Measurements from ENCODE around the gene THAP3. TPM values are rescaled to one million over a fixed set of nuclear protein-coding genes. Genes with fewer than 3 reads are reported as not detected.

THAP3 gene
- total and polyA plus RNA-seq, 9 of the 15 experiments (the other 6 are each of a cell fraction or from before 2014, with no cell fraction given): 1.9 to 31.2 (median 18.2) TPM

GRCh38 chr1:6601049-6601922 lies 23.4 kb upstream of the THAP3 start (continued):
- TF ChIP-seq ATF3 (IDR thresholded peaks at IDR 0.05): peak; percentile 84
- peak; percentile 62; the same call in 1 of the 2 replicates for TF ChIP-seq ATF3 (CRISPR knock-in tag; conservative IDR thresholded peaks at IDR 0.05)
- no peak for TF ChIP-seq MTF1 (CRISPR knock-in tag; IDR thresholded peaks at IDR 0.05; ENCODE audit: borderline replicate concordance)
- TF ChIP-seq POLR3G (IDR thresholded peaks at IDR 0.05; ENCODE audit: extremely low read depth, insufficient read length, insufficient replicate concordance): no peak
- no peak for TF ChIP-seq ZNF146 (CRISPR knock-in tag; IDR thresholded peaks at IDR 0.05; ENCODE audit: unreplicated experiment)
- no peak for TF ChIP-seq ZNF324 (CRISPR knock-in tag; IDR thresholded peaks at IDR 0.05)
- no peak for TF ChIP-seq TAL1 (IDR thresholded peaks at IDR 0.05)
- TF ChIP-seq GABPB2 (CRISPR knock-in tag; conservative IDR thresholded peaks at IDR 0.05): no peak
- peak in 1 of 2 experiments; percentile 43; a peak in 1 of 4 replicates for TF ChIP-seq TEAD1 (CRISPR knock-in tag; IDR thresholded peaks at IDR 0.05)
- no peak for TF ChIP-seq SIX5 (IDR thresholded peaks at IDR 0.05; ENCODE audit: borderline replicate concordance in 1 of 2, insufficient read depth in 1 of 2, low read depth in 1 of 2, low read length in 2 of 2)
- TF ChIP-seq MCM5 (IDR thresholded peaks at IDR 0.05; ENCODE audit: low read depth): no peak
- no peak for TF ChIP-seq PHF20 (IDR thresholded peaks at IDR 0.05; ENCODE audit: partially characterized antibody)
- no peak for TF ChIP-seq ZNF609 (CRISPR knock-in tag; IDR thresholded peaks at IDR 0.05; ENCODE audit: borderline replicate concordance)
- peak; percentile 86 for TF ChIP-seq CREM (IDR thresholded peaks at IDR 0.05; ENCODE audit: low read depth)
- no peak for TF ChIP-seq KLF16 (IDR thresholded peaks at IDR 0.05)
- no peak for TF ChIP-seq ARNT (IDR thresholded peaks at IDR 0.05)
- peak; percentile 95 for TF ChIP-seq TOE1 (IDR thresholded peaks at IDR 0.05; ENCODE audit: borderline replicate concordance)
- no peak for TF ChIP-seq TOE1 (CRISPR knock-in tag; IDR thresholded peaks at IDR 0.05; ENCODE audit: borderline replicate concordance, low read depth)
- TF ChIP-seq TAF7 (tag; IDR thresholded peaks at IDR 0.05): no peak
- TF ChIP-seq HMGXB4 (CRISPR knock-in tag; IDR thresholded peaks at IDR 0.05): no peak; the same call in none of the 2 replicates
- no peak for TF ChIP-seq PHF8 (IDR thresholded peaks at IDR 0.05; ENCODE audit: borderline replicate concordance, low read length)

Data from K562 (cell line).